GM18498 (cell line): ENCODE measurements around the gene ANKRD35.
"Not testable (repeated sequence)": the region's sequence is repeated elsewhere in the genome, so short reads cannot be mapped to it uniquely, and the experiment has no call there.

ENCODE experiments used
- ATAC-seq: cut with Tn5 transposase; IDR thresholded peaks from one replicate; pipeline ENCODE4 v1.9.1; 2021; ENCODE audit warnings: mild to moderate bottlenecking, moderate library complexity; ENCODE audit not compliant: unreplicated experiment

ANKRD35 gene

GRCh38 chr1:145885738-145886287 is at the start of gene ANKRD35:
Gene ANKRD35, minus strand, starts transcription at chr1:145885866. Its CDS starts 108 bp downstream, at chr1:145885758.
- ATAC-seq = peak; percentile 99

DNA sequence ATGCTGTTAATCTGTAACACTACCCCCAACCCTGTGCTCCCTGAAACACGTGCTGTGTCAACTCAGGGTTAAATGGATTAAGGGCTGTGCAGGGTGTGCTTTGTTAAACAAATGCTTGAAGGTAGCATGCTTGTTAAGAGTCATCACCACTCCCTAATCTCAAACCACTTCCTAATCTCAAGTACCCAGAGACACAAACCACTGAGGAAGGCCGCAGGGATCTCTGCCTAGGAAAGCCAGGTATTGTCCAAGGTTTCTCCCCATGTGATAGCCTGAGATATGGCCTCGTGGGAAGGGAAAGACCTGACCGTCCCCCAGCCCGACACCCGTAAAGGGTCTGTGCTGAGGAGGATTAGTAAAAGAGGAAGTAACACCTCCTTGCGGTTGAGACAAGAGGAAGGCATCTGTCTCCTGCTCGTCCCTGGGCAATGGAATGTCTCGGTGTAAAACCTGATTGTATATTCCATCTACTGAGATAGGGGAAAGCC is 46.9 kb upstream of the ANKRD35 start:
- ATAC-seq = not testable (repeated sequence)

DNA sequence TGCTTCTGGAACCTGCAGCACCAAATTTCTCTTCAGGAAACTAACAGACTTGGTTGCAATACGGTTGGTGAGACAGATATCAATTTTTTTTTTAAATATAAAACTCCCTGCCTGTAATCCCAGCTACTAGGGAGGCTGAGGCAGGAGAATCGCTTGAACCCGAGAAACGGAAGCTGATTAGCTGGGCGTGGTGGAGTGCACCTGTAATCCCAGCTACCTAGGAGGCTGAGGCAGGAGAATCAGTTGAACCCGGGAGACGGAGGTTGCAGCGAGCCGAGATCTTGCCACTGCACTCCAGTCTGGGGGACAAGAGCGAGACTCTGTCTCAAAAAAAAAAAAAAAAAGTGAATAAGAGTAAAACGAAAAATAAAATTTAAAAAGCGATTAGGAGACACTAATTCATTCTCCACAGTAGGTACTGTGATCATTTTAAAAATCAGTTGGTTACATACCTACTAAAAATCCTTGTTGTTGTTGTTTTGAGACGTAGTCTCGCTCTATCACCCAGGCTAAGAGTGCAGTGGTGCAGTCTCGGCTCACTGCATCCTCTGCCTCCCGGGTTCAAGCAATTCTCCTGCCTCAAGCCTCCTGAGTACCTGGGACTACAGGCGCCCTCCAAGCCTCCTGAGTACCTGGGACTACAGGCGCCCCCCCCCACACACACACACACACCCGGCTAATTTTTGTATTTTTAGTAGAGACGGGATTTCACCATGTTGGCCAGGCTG is 42.4 kb upstream of the ANKRD35 start:
- ATAC-seq = no peak

GRCh38 chr1:145927063-145927886 is 41.6 kb upstream of the ANKRD35 start, which contains the start of gene RBM8A:
Gene RBM8A, minus strand, starts transcription at chr1:145927484. Its CDS starts 58 bp downstream, at chr1:145927426.
- ATAC-seq = peak; percentile 97

- peak; percentile 1 for ATAC-seq
Measured at GRCh38 chr1:145926686-145927062, 41.0 kb upstream of the ANKRD35 start.

DNA sequence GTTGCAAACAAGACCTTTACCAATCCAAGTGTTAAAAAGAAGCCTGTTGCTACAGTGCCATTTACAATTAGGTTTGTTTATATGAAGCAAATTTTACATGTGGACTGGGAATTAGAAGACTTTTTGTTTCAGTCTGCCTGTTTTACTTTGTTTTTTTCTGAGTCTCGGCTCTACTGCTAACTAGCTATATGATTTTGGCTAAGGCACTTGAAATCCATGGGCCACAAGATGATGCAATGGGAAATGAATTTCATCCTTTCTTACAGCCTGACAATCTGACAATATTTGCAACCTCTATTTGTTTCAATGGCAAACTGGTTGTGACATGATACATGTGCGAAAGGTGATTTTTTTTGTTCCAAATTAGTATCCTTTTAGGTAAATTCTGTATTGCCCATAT is 36.6 kb upstream of the ANKRD35 start:
- no peak for ATAC-seq

DNA sequence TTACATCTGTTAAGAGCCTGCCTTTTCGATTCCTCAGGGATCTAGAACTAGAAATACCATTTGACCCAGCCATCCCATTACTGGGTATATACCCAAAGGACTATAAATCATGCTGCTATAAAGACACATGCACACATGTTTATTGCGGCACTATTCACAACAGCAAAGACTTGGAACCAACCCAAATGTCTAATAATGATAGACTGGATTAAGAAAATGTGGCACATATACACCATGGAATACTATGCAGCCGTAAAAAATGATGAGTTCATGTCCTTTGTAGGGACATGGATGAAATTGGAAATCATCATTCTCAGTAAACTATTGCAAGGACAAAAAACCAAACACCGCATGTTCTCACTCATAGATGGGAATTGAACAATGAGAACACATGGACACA is 34.6 kb upstream of the ANKRD35 start:
- not testable (repeated sequence) for ATAC-seq

DNA sequence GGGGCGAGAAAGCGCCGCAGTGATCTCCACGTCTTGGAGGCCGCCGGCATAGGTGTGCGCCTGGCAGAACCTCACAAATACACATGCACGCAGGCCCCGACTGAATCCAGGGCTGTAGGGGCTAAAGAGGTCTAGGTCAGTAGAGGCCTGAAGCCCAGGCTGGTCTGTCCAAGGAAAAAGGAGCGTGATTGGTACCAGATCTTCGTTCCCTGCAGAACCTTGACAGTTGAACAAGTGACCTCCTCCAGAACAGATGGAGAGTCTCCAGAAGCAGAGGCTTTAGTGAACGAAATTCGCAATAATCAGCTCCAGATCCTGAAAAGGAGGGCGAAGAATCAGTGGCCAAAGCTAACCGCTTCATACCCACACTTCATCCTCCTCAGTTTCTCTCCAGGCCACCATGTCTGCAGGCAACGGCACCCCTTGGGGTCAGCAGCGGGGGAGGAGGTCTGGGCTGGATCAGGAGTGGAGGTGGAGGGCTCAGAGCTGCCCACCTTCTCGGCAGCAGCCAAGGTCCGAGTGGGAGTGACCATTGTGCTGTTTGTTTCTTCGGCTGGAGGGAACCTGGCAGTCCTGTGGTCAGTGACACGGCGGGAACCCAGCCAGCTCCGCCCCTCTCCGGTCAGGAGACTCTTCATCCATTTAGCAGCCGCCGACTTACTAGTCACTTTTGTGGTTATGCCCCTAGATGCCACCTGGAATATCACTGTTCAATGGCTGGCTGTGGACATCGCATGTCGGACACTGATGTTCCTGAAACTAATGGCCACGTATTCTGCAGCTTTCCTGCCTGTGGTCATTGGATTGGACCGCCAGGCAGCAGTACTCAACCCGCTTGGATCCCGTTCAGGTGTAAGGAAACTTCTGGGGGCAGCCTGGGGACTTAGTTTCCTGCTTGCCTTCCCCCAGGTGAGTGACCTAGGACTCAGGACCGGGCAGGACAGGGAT is 33.6 kb upstream of the ANKRD35 start:
- peak; percentile 5 for ATAC-seq

DNA sequence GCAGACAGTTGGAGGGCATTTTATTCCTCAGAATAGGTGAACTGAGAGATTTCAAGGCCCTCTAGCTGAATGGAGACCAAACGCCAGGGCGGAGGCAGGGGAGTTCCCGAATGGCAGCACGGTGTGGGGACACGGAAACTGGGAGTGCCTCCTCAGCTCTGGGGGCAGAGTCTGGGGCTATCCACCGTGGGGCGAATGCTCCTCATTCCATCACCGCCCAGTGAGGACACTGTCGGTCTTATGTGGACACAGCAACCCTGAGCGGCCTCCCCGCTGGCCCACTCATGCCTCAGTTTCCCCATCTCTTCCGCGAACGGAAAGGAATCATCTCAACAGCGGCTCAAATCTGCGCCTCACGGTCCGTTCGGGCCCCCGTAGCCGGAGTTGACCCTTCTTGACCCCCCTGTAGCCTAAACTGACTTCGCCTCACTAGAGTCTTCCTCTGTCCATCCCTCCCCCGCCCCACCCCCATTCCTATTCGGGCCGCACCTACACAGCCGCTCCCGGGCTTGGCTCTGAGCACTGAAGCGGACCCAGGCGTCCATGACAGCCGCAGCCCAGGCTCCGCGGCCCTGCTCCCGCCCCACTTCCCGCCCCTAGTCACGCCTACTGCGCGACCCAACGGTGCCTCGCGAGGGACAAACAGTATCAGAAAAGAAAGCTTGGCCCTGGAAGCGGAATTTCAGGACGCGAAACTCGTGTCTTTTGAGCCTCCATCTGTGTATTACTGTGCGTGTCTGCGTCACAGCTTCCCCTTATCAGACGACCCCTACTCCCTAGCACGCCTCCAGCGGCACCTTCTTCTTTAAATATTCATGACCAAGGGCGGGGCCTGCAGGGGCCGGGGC is 32.7 kb upstream of the ANKRD35 start, which contains the start of gene PEX11B:
Gene PEX11B, minus strand, starts transcription at position 574 of the 848 bp plus-strand sequence. Its CDS starts 29 bp downstream, at position 545.
- peak; percentile 87 for ATAC-seq

GRCh38 chr1:145917595-145917994 is 31.9 kb upstream of the ANKRD35 start:
- ATAC-seq = no peak

- ATAC-seq = no peak
Measured at GRCh38 chr1:145916745-145917144, 31.1 kb upstream of the ANKRD35 start.

GRCh38 chr1:145912128-145912641 is 26.5 kb upstream of the ANKRD35 start:
- ATAC-seq = no peak

DNA sequence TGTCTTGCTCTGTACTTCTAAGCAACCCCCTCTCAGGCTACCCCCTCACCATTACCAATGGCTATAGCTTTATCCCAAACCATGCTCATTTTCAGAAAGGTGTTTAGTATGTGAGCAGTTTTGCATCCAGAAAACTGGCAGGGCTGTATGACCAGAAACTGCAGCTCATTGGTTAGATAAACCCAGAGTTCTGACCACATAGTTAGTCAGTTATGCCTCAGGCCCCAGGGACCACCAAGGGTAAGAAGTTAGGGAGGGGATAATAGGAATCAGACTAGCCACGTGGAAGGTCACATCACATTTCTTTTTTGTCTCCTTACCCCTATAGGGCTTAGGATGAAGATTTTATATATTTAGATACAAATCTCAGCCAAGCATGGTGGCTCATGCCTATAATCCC is 23.0 kb upstream of the ANKRD35 start:
- no peak for ATAC-seq

- no peak for ATAC-seq
Measured at GRCh38 chr1:145906954-145907753, 21.5 kb upstream of the ANKRD35 start.

- no peak for ATAC-seq
Measured at GRCh38 chr1:145901312-145902021, 15.8 kb upstream of the ANKRD35 start.

DNA sequence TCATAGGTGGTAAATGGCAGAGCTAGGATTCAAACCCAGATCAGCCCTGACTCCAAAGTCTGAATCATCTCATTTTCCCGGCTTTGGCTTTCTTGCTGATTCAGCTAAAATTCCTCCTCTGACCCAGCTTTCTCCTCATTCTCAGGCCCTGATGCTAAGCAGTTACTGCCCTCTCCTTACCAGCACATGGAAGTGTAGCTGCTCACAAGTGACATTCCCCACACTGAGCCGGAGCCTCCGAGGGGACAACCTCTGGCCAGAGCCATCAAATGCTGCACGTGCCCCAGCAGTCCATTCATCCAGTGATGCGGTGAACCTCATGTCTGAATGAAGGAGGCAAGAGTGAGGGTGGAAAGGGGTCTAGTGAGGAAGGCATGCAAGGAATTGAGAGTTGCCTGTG is 13.1 kb upstream of the ANKRD35 start:
- ATAC-seq = no peak

- no peak for ATAC-seq
Measured at GRCh38 chr1:145897969-145898368, 12.3 kb upstream of the ANKRD35 start.

DNA sequence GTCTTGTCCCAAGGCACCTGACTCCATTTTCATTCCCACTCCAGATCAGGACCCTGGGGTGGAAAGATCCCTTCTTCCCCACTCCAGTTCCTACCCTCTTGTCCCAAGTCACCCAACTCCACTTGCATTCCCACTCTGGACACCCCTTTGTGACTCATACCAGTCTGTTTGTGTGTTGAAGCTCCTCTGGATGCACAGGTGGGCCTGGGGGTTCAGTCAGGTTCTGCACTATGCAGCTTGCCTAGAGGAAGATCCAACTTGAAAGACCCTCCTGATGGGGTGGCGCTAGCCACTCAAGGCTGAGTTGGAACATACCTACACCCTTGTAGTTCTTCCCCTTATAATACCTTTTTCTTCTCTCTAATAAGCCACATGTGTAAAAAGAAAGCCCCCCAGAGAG is 9.8 kb upstream of the ANKRD35 start:
- no peak for ATAC-seq
